Gastroesophageal sphincter (tissue), 4 donors: ENCODE measurements around the gene SMPX. TPM values are rescaled to one million over a fixed set of nuclear protein-coding genes. Genes with fewer than 3 reads are reported as not detected.

Source experiments
- ATAC-seq: fragments of 150-250 bp; one replicate; pipeline ENCODE4 v1.9.1; 2016; ENCODE audit warnings: mild to moderate bottlenecking, moderate library complexity
- H3K27ac ChIP-seq, 4 donors: fragments of 200-600 bp; sonication (generic) in 3 of 4; 1 replicate in 3 of 4; 2 replicates in 1 of 4; pipeline ENCODE4 v1.5.1; 2016 to 2019
- H3K27me3 ChIP-seq: fragments of 200-600 bp; sonication (generic); one replicate; pipeline ENCODE4 v1.5.1; 2019
- H3K36me3 ChIP-seq, 2 donors: fragments of 200-600 bp; sonication (generic); one replicate each; pipeline ENCODE4 v1.5.1; 2019; ENCODE audit warnings: control low read depth in 1 of 2
- H3K4me1 ChIP-seq, 3 donors: fragments of 200-600 bp; sonication (generic); 1 replicate in 2 of 3; 2 replicates in 1 of 3; pipeline ENCODE4 v1.5.1; 2016 to 2019; ENCODE audit warnings: control low read depth in 2 of 3
- H3K4me3 ChIP-seq, 2 donors: fragments of 200-600 bp; sonication (generic); one replicate each; pipeline ENCODE4 v1.5.1; 2019; ENCODE audit warnings: mild to moderate bottlenecking in 1 of 2, moderate library complexity in 1 of 2
- H3K9me3 ChIP-seq, 3 donors: fragments of 200-600 bp; sonication (generic); one replicate each; pipeline ENCODE4 v1.5.1; 2017 to 2019; ENCODE audit warnings: control low read depth in 2 of 3
- CTCF ChIP-seq, 4 experiments: fragments of 200-600 bp in 2 of 4; fragments of 450-650 bp in 2 of 4; sonication (generic) in 1 of 4; IDR thresholded peaks; one replicate each; pipeline ENCODE4 v1.5.1; 2017 to 2019; ENCODE audit warnings: antibody characterized with exemption in 4 of 4, mild to moderate bottlenecking in 2 of 4, moderate library complexity in 2 of 4
- EP300 ChIP-seq: sonication (generic); formaldehyde crosslinking; IDR thresholded peaks from one replicate; pipeline ENCODE4 v1.6.1; 2017; ENCODE audit warnings: antibody characterized with exemption, mild to moderate bottlenecking
- POLR2A ChIP-seq, 2 donors: fragments of 450-650 bp; IDR thresholded peaks; one replicate each; pipeline ENCODE4 v1.6.1; 2017; ENCODE audit warnings: antibody characterized with exemption in 2 of 2, mild to moderate bottlenecking in 2 of 2, moderate library complexity in 1 of 2
- POLR2AphosphoS5 ChIP-seq: sonication (generic); formaldehyde crosslinking; IDR thresholded peaks from one replicate; pipeline ENCODE4 v1.6.1; 2017; ENCODE audit warnings: antibody characterized with exemption
- WGBS, 2 donors: methylation state at CpG; one replicate each; pipeline ENCODE4 v1.1.5; 2018; ENCODE audit warnings: low coverage in 1 of 2; 5-methylcytosine and 5-hydroxymethylcytosine counted together
- total RNA-seq, 4 donors: library from RNA; depleted of rRNA; stranded (reverse); fragments of >200 nt; gene quantifications; one replicate each; pipeline ENCODE4 v1.1.0, GENCODE V29; 2016

Gene SMPX
- total RNA-seq, 4 donors from 2014 or later = 14.8 to 32.5 (median 29.0) TPM

- Histone ChIP-seq H3K4me1 (peaks cover 0 to 10% (median 0%) of the 10 kb centered on the region in 3 donors), H3K36me3 (no peaks in the 10 kb centered on the region), H3K4me3 (no peak overlapping the region), H3K9me3 (no peaks in the 10 kb centered on the region), H3K27me3 (no peaks in the 10 kb centered on the region), H3K27ac (no peak overlapping the region)
- ATAC-seq = no peak
- TF ChIP-seq CTCF (IDR thresholded peaks at IDR 0.05) = no peak
- no peak for TF ChIP-seq POLR2AphosphoS5
- no peak for TF ChIP-seq POLR2A (IDR thresholded peaks at IDR 0.05)
- no peak for TF ChIP-seq EP300
- whole genome bisulfite sequencing, 2 donors = 75 to 85% methylated on average over 4 of the region's 4 CpGs
These were observed 95.2 kb downstream of the SMPX start for GRCh38 chrX:21662761-21663160.

GRCh38 chrX:21661316-21661715 is 96.6 kb downstream of the SMPX start:
- no peak for ATAC-seq
- no peak overlapping the region for H3K4me3 ChIP-seq
- TF ChIP-seq CTCF (IDR thresholded peaks at IDR 0.05) (no peak), POLR2AphosphoS5 (no peak), POLR2A (IDR thresholded peaks at IDR 0.05) (no peak), EP300 (no peak)
- H3K4me1 ChIP-seq = peaks cover 0 to 10% (median 0%) of the 10 kb centered on the region in 3 donors
- H3K36me3 ChIP-seq = no peaks in the 10 kb centered on the region
- no peak overlapping the region for H3K27ac ChIP-seq
- H3K27me3 ChIP-seq = peaks cover 4% of the 10 kb centered on the region
- 64 to 85% methylated on average over 3 to 5 of the region's 6 CpGs for WGBS, 2 donors
- H3K9me3 ChIP-seq = no peaks in the 10 kb centered on the region

GRCh38 chrX:21660156-21660555 is 97.8 kb downstream of the SMPX start:
- peaks cover 0 to 14% (median 0%) of the 10 kb centered on the region in 3 donors for H3K4me1 ChIP-seq
- no peak overlapping the region for H3K27ac ChIP-seq
- no peaks in the 10 kb centered on the region for H3K9me3 ChIP-seq
- WGBS, 2 donors = 78 to 90% methylated on average over 2 of the region's 2 CpGs
- H3K36me3 ChIP-seq = no peaks in the 10 kb centered on the region
- H3K4me3 ChIP-seq = no peak overlapping the region
- no peak for ATAC-seq
- TF ChIP-seq POLR2AphosphoS5 = no peak
- TF ChIP-seq POLR2A (IDR thresholded peaks at IDR 0.05) = no peak
- no peak for TF ChIP-seq CTCF (IDR thresholded peaks at IDR 0.05)
- no peak for TF ChIP-seq EP300
- peaks cover 4% of the 10 kb centered on the region for H3K27me3 ChIP-seq

- peaks cover 0 to 14% (median 0%) of the 10 kb centered on the region in 3 donors for H3K4me1 ChIP-seq
- no peak overlapping the region for H3K4me3 ChIP-seq
- no peak overlapping the region for H3K27ac ChIP-seq
- TF ChIP-seq POLR2AphosphoS5 = no peak
- no peak for TF ChIP-seq POLR2A (IDR thresholded peaks at IDR 0.05)
- no peak for TF ChIP-seq CTCF (IDR thresholded peaks at IDR 0.05)
- TF ChIP-seq EP300 = no peak
- ATAC-seq = no peak
- no peaks in the 10 kb centered on the region for H3K9me3 ChIP-seq
- H3K27me3 ChIP-seq = peaks cover 4% of the 10 kb centered on the region
- WGBS, 2 donors = 86 to 89% methylated on average over 1 to 3 of the region's 3 CpGs
- H3K36me3 ChIP-seq = no peaks in the 10 kb centered on the region
These were observed 98.6 kb downstream of the SMPX start for GRCh38 chrX:21659320-21659719.

GRCh38 chrX:21658746-21659145 is 99.2 kb downstream of the SMPX start:
- no peaks in the 10 kb centered on the region for H3K9me3 ChIP-seq
- no peaks in the 10 kb centered on the region for H3K36me3 ChIP-seq
- WGBS, 2 donors = 83% methylated on average over 6 of the region's 23 CpGs; no CpG with 5 or more reads in 1 of the 2 donors
- TF ChIP-seq EP300 (no peak), CTCF (IDR thresholded peaks at IDR 0.05) (no peak), POLR2AphosphoS5 (no peak), POLR2A (IDR thresholded peaks at IDR 0.05) (no peak)
- H3K27ac ChIP-seq = peak overlapping the region in 2 of 4 donors; percentile 24 to 37
- peaks cover 0 to 14% (median 0%) of the 10 kb centered on the region in 3 donors for H3K4me1 ChIP-seq
- peaks cover 4% of the 10 kb centered on the region for H3K27me3 ChIP-seq
- no peak for ATAC-seq
- H3K4me3 ChIP-seq = peak overlapping the region in 1 of 2 donors; percentile 47
